ENCODE measurements around the gene RBM20. TPM values are rescaled to one million over a fixed set of nuclear protein-coding genes. Genes with fewer than 3 reads are reported as not detected.
A peak's percentile ranks its signal among the peaks of the same experiment; 100 is the strongest.

Gene RBM20
- total RNA-seq, 2 donors from 2014 or later, result 51.7 to 59.9 TPM

- peaks cover 9% of the 10 kb centered on the region for H3K36me3 ChIP-seq
- H3K27me3 ChIP-seq, result no peaks in the 10 kb centered on the region
- H3K9me3 ChIP-seq, result no peaks in the 10 kb centered on the region
- H3K4me3 ChIP-seq, result no peak overlapping the region
- H3K27ac ChIP-seq, result peak overlapping the region; percentile 68 to 77
- peaks cover 0 to 45% of the 10 kb centered on the region in 2 donors for H3K4me1 ChIP-seq
- DNase-seq (ENCODE audit: low spot score), result no peak
- TF ChIP-seq CTCF (IDR thresholded peaks at IDR 0.05), result no peak
These were observed 149.1 kb downstream of the RBM20 start for GRCh38 chr10:110793128-110793812.

- Histone ChIP-seq H3K9me3 (no peaks in the 10 kb centered on the region), H3K27me3 (no peaks in the 10 kb centered on the region), H3K36me3 (peaks cover 15% of the 10 kb centered on the region), H3K4me1 (peaks cover 0 to 40% of the 10 kb centered on the region in 2 donors), H3K27ac (peak overlapping the region; percentile 68 to 77), H3K4me3 (no peak overlapping the region)
- no peak for TF ChIP-seq CTCF (IDR thresholded peaks at IDR 0.05)
- DNase-seq (ENCODE audit: low spot score), result no peak
These were observed 149.8 kb downstream of the RBM20 start for GRCh38 chr10:110793886-110794285.

- peak; percentile 74 for DNase-seq (ENCODE audit: low spot score)
- H3K4me1 ChIP-seq, result peaks cover 0 to 34% of the 10 kb centered on the region in 2 donors
- peaks cover 23% of the 10 kb centered on the region for H3K36me3 ChIP-seq
These were observed 150.7 kb downstream of the RBM20 start for GRCh38 chr10:110794808-110795207.

GRCh38 chr10:110797416-110797815 is 153.3 kb downstream of the RBM20 start:
- peak overlapping the region in 1 of 2 donors; percentile 16 for H3K27ac ChIP-seq
- H3K9me3 ChIP-seq, result no peaks in the 10 kb centered on the region
- H3K4me1 ChIP-seq, result peaks cover 0 to 34% of the 10 kb centered on the region in 2 donors
- H3K36me3 ChIP-seq, result peaks cover 29% of the 10 kb centered on the region
- no peak overlapping the region for H3K4me3 ChIP-seq
- no peak for DNase-seq (ENCODE audit: low spot score)
- no peak for TF ChIP-seq CTCF (IDR thresholded peaks at IDR 0.05)
- no peaks in the 10 kb centered on the region for H3K27me3 ChIP-seq

More at GRCh38 chr10:110794808-110795207, 150.7 kb downstream of the RBM20 start:
- no peaks in the 10 kb centered on the region for H3K27me3 ChIP-seq
- no peak for TF ChIP-seq CTCF (IDR thresholded peaks at IDR 0.05)
- no peaks in the 10 kb centered on the region for H3K9me3 ChIP-seq
- peak overlapping the region; percentile 68 to 77 for H3K27ac ChIP-seq
- no peak overlapping the region for H3K4me3 ChIP-seq

GRCh38 chr10:110798340-110798739 is 154.2 kb downstream of the RBM20 start:
- peaks cover 29% of the 10 kb centered on the region for H3K36me3 ChIP-seq
- no peak overlapping the region for H3K4me3 ChIP-seq
- TF ChIP-seq CTCF (IDR thresholded peaks at IDR 0.05), result no peak
- DNase-seq (ENCODE audit: low spot score), result no peak
- H3K9me3 ChIP-seq, result no peaks in the 10 kb centered on the region
- peak overlapping the region in 1 of 2 donors; percentile 16 for H3K27ac ChIP-seq
- H3K4me1 ChIP-seq, result peaks cover 0 to 36% of the 10 kb centered on the region in 2 donors
- no peaks in the 10 kb centered on the region for H3K27me3 ChIP-seq
